Measurements from ENCODE around the gene RAB27A. TPM values are rescaled to one million over a fixed set of nuclear protein-coding genes. Genes with fewer than 3 reads are reported as not detected.

RAB27A gene
- total RNA-seq, 1 experiment from 2014 or later: 4.7 TPM

- peak; percentile 95 for ATAC-seq
- H3K4me1 Mint-ChIP-seq: peaks cover 35% of the 10 kb centered on the region
- TF ChIP-seq SP1 (CRISPR knock-in tag; conservative IDR thresholded peaks at IDR 0.05) (peak; percentile 75), FOXK1 (CRISPR knock-in tag; IDR thresholded peaks at IDR 0.05) (0 out of 2 replicates have a peak, but pooled peaks have one; percentile 45), MAX (CRISPR knock-in tag; IDR thresholded peaks at IDR 0.05) (peak; percentile 77), CREB1 (CRISPR knock-in tag; IDR thresholded peaks at IDR 0.05) (peak; percentile 77; the same call in 1 of the 2 replicates), ZNF121 (CRISPR knock-in tag; IDR thresholded peaks at IDR 0.05) (no peak), FOXJ3 (CRISPR knock-in tag; IDR thresholded peaks at IDR 0.05; ENCODE audit: borderline replicate concordance) (no peak), MYBL2 (CRISPR knock-in tag; IDR thresholded peaks at IDR 0.05) (peak; percentile 68; the same call in 1 of the 2 replicates), PRDM15 (CRISPR knock-in tag; IDR thresholded peaks at IDR 0.05) (peak; percentile 43), GABPB1 (CRISPR knock-in tag; IDR thresholded peaks at IDR 0.05) (peak; percentile 83), ZNF512 (CRISPR knock-in tag; IDR thresholded peaks at IDR 0.05; ENCODE audit: borderline replicate concordance) (no peak), FOXP1 (CRISPR knock-in tag; IDR thresholded peaks at IDR 0.05; ENCODE audit: borderline replicate concordance) (peak; percentile 75; the same call in 1 of the 2 replicates), ARID4B (CRISPR knock-in tag; IDR thresholded peaks at IDR 0.05; ENCODE audit: borderline replicate concordance) (peak; percentile 41; the same call in 1 of the 2 replicates), ZNF281 (CRISPR knock-in tag; IDR thresholded peaks at IDR 0.05) (peak; percentile 71; the same call in 1 of the 2 replicates), ZSCAN18 (CRISPR knock-in tag; IDR thresholded peaks at IDR 0.05) (no peak), TEAD1 (CRISPR knock-in tag; IDR thresholded peaks at IDR 0.05) (0 out of 2 replicates have a peak, but pooled peaks have one; percentile 57), FOXP4 (CRISPR knock-in tag; IDR thresholded peaks at IDR 0.05) (peak; percentile 46; the same call in 1 of the 2 replicates), NFE2L1 (CRISPR knock-in tag; IDR thresholded peaks at IDR 0.05) (no peak)
Measured at GRCh38 chr15:55318588-55319494, 29.2 kb upstream of the RAB27A start, which contains the start of the genes PIGB and PIGBOS1. Gene PIGB (plus strand): TSS chr15:55319222. CDS start chr15:55319251, 29 bp downstream. Gene PIGBOS1 (minus strand): TSS chr15:55319123. CDS start chr15:55317792, 1,331 bp downstream.

More at GRCh38 chr15:55318588-55319494, 29.2 kb upstream of the RAB27A start, which contains the start of the genes PIGB and PIGBOS1:
- Mint-ChIP-seq H3K27me3 (ENCODE audit: low read depth) (no peaks in the 10 kb centered on the region), H3K27ac (peak within 1 kb of the TSS; percentile 96), H3K36me3 (0 out of 2 replicates have a peak, but pooled peaks cover 3% of the 10 kb centered on the region), H3K9me3 (no peaks in the 10 kb centered on the region), H3K4me3 (peak within 1 kb of the TSS; percentile 94)
- POLR2A ChIA-PET: interaction anchor here (0.6 to 1.5 kb wide), 6 partner anchors 25 to 207 kb away, joined by 3 to 5 read pairs (median 3); partner anchors contain the start of genes CCPG1, PIERCE2 and RSL24D1
- peak; percentile 82 for DNase-seq (ENCODE audit: low spot score)
- CTCF ChIA-PET: interaction anchor here (0.7 to 2.8 kb wide), 3 partner anchors 27 to 121 kb away, joined by 3 to 19 read pairs (median 5); partner anchors contain the start of genes CCPG1 and PIERCE2
